Caco-2 (cell line): Measurements from ENCODE around the gene FRMD3. TPM values are rescaled to one million over a fixed set of nuclear protein-coding genes. Genes with fewer than 3 reads are reported as not detected.

ENCODE experiments used
- BruUV-seq: library from RNA; stranded (reverse); fragments of 400-500 nt; replicated peaks from 2 replicates; lab custom pipeline; 2021; lab: Mats Ljungman, UMichigan
- CTCF ChIA-PET: fragments of 300-600 bp; sonication (Branson Sonifier 250); formaldehyde crosslinking; loops from one replicate; lab custom pipeline; 2022; ENCODE audit warnings: antibody characterized with exemption; lab: Charles Lee
- POLR2A ChIA-PET: fragments of 300-600 bp; sonication (Branson Sonifier 250); formaldehyde crosslinking; loops from one replicate; lab custom pipeline; 2022; ENCODE audit warnings: antibody characterized with exemption; lab: Charles Lee
- DNase-seq, 2 experiments: peaks; one replicate each; pipeline versions ENCODE4 v3.0.0 to v3.0.0-alpha.2; 2020 to 2022
- H3K27me3 ChIP-seq: replicated peaks from 2 replicates; pipeline ENCODE4 v1.6.0; 2011; ENCODE audit warnings: low read length; ENCODE audit not compliant: control insufficient read depth, insufficient read depth
- H3K36me3 ChIP-seq: 2 replicates; pipeline ENCODE4 v1.5.1; 2011; ENCODE audit warnings: low read length; ENCODE audit not compliant: control insufficient read depth, insufficient read depth
- H3K4me1 ChIP-seq: fragments of 250-450 bp; sonication (Bioruptor Pico); 2 replicates; pipeline ENCODE4 v1.5.1; 2020; ENCODE audit warnings: mild to moderate bottlenecking
- H3K4me3 ChIP-seq: 2 replicates; pipeline ENCODE4 v1.5.1; 2011; ENCODE audit warnings: low read depth, mild to moderate bottlenecking, control low read depth, low read length
- H3K9me3 ChIP-seq: fragments of 250-450 bp; sonication (Bioruptor Pico); 2 replicates; pipeline ENCODE4 v1.5.1; 2020; ENCODE audit warnings: mild to moderate bottlenecking, moderate library complexity
- H3K27ac Mint-ChIP-seq: one replicate; pipeline ENCODE4 v1.8.0; 2022; ENCODE audit warnings: mixed read lengths; ENCODE audit not compliant: unreplicated experiment
- H3K27me3 Mint-ChIP-seq: one replicate; pipeline ENCODE4 v1.8.0; 2022; ENCODE audit warnings: mixed read lengths; ENCODE audit not compliant: insufficient read depth, unreplicated experiment
- H3K36me3 Mint-ChIP-seq: one replicate; pipeline ENCODE4 v1.8.0; 2022; ENCODE audit warnings: mild to moderate bottlenecking, mixed read lengths; ENCODE audit not compliant: insufficient read depth, unreplicated experiment
- H3K4me1 Mint-ChIP-seq: one replicate; pipeline ENCODE4 v1.8.0; 2022; ENCODE audit warnings: low read depth, mixed read lengths; ENCODE audit not compliant: unreplicated experiment
- H3K4me3 Mint-ChIP-seq: one replicate; pipeline ENCODE4 v1.8.0; 2022; ENCODE audit warnings: mild to moderate bottlenecking, moderate library complexity, mixed read lengths; ENCODE audit not compliant: unreplicated experiment
- H3K9me3 Mint-ChIP-seq: one replicate; pipeline ENCODE4 v1.8.0; 2022; ENCODE audit warnings: mixed read lengths; ENCODE audit not compliant: unreplicated experiment
- CTCF ChIP-seq, 2 experiments: fragments of 200-600 bp in 1 of 2; IDR thresholded peaks; 1 replicate in 1 of 2; 2 replicates in 1 of 2; pipeline versions ENCODE4 v1.5.1 to v1.8.0; 2011 to 2022; ENCODE audit warnings: antibody characterized with exemption in 1 of 2, control low read depth in 1 of 2, inconsistent platforms in 1 of 2, low read depth in 1 of 2, low read length in 1 of 2, mild to moderate bottlenecking in 1 of 2, moderate library complexity in 1 of 2; ENCODE audit not compliant: insufficient read depth in 1 of 2, severe bottlenecking in 1 of 2, unreplicated experiment in 1 of 2
- intact Hi-C: fragments of 100-400 bp; cut with micrococcal nuclease; formaldehyde crosslinking; loops from one replicate; pipeline ENCODE4 v1.10.0; 2022; ENCODE audit not compliant: unreplicated experiment
- total RNA-seq: library from RNA; stranded (reverse); gene quantifications from 2 replicates; pipeline ENCODE4 v1.2.3, GENCODE V29; 2022

FRMD3 gene
- total RNA-seq, 1 experiment from 2014 or later = not detected

GRCh38 chr9:83471241-83471640, 67.0 kb downstream of the FRMD3 start:
- DNase-seq = no peak
- POLR2A ChIA-PET = no interaction called here
- Histone ChIP-seq H3K4me3 (no peak overlapping the region), H3K27me3 (no peaks in the 10 kb centered on the region), H3K9me3 (no peaks in the 10 kb centered on the region), H3K36me3 (no peaks in the 10 kb centered on the region), H3K4me1 (no peaks in the 10 kb centered on the region)
- no peak overlapping the region for H3K27ac Mint-ChIP-seq
- no peak overlapping the region for H3K4me3 Mint-ChIP-seq
- intact Hi-C loops = no loop called here
- H3K4me1 Mint-ChIP-seq = peaks cover 12% of the 10 kb centered on the region
- no peaks in the 10 kb centered on the region for H3K36me3 Mint-ChIP-seq
- CTCF ChIA-PET = no interaction called here
- H3K27me3 Mint-ChIP-seq = peaks cover 8% of the 10 kb centered on the region
- TF ChIP-seq CTCF (IDR thresholded peaks at IDR 0.05; ENCODE audit: insufficient read depth in 1 of 2, low read depth in 1 of 2, low read length in 1 of 2, severe bottlenecking in 1 of 2, unreplicated experiment in 1 of 2) = no peak
- H3K9me3 Mint-ChIP-seq = no peaks in the 10 kb centered on the region
- no TSS peak for BruUV-seq

DNA sequence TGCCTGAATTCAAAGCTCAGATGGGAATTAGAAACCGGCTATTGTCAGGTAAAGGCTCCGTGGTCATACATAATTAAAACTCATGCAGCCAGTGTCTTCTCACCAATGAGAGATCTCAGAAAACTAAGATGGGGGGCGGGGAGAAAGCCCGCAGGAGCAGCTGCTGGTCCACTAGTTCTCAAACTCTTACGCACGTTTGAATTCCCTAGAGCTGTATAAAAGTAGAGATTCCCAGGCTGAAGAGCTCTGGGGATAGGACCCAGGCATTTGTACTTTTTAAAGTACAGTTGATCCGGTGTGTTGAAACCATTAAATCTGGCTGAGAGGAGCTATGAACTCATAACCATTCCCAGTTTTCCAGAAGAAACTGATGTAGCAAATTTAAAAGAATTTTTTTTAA, 68.5 kb downstream of the FRMD3 start:
- no peak overlapping the region for H3K4me3 ChIP-seq
- H3K4me1 ChIP-seq = no peaks in the 10 kb centered on the region
- H3K27ac Mint-ChIP-seq = no peak overlapping the region
- POLR2A ChIA-PET = no interaction called here
- H3K4me1 Mint-ChIP-seq = peaks cover 12% of the 10 kb centered on the region
- no peak overlapping the region for H3K4me3 Mint-ChIP-seq
- no peaks in the 10 kb centered on the region for H3K27me3 ChIP-seq
- intact Hi-C loops = no loop called here
- no TSS peak for BruUV-seq
- no peaks in the 10 kb centered on the region for H3K9me3 ChIP-seq
- no peaks in the 10 kb centered on the region for H3K36me3 ChIP-seq
- TF ChIP-seq CTCF (IDR thresholded peaks at IDR 0.05; ENCODE audit: insufficient read depth in 1 of 2, low read depth in 1 of 2, low read length in 1 of 2, severe bottlenecking in 1 of 2, unreplicated experiment in 1 of 2) = no peak
- CTCF ChIA-PET = no interaction called here
- H3K27me3 Mint-ChIP-seq = peaks cover 8% of the 10 kb centered on the region
- no peak for DNase-seq
- no peaks in the 10 kb centered on the region for H3K36me3 Mint-ChIP-seq
- H3K9me3 Mint-ChIP-seq = no peaks in the 10 kb centered on the region

DNA sequence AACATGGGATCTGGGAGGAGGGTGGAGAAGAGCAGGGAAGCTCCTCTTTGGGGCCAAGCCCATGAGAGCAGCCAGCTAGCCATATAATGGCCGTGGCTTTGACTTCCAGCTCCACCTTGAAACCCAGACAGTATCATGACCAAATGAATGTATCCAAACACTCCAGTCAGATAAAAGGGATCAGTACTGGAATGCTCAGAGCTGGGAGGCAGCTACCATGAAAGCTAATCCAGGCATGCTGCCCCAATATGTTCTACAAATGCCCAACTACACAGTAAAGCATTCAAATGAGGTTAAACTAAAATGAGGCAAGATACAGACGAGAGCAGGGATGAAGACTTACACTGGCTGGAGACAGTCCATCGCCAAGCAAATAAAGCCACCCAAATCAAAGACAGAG, 69.4 kb downstream of the FRMD3 start:
- Mint-ChIP-seq H3K4me1 (peaks cover 10% of the 10 kb centered on the region), H3K9me3 (no peaks in the 10 kb centered on the region), H3K4me3 (no peak overlapping the region), H3K27me3 (peaks cover 8% of the 10 kb centered on the region), H3K27ac (no peak overlapping the region), H3K36me3 (no peaks in the 10 kb centered on the region)
- intact Hi-C loops = no loop called here
- ChIA-PET POLR2A (no interaction called here), CTCF (no interaction called here)
- DNase-seq = no peak
- no peak for TF ChIP-seq CTCF (IDR thresholded peaks at IDR 0.05; ENCODE audit: insufficient read depth in 1 of 2, low read depth in 1 of 2, low read length in 1 of 2, severe bottlenecking in 1 of 2, unreplicated experiment in 1 of 2)
- no TSS peak for BruUV-seq
- H3K4me1 ChIP-seq = no peaks in the 10 kb centered on the region
- no peaks in the 10 kb centered on the region for H3K9me3 ChIP-seq
- no peaks in the 10 kb centered on the region for H3K27me3 ChIP-seq
- no peak overlapping the region for H3K4me3 ChIP-seq
- no peaks in the 10 kb centered on the region for H3K36me3 ChIP-seq
